Fibroblast of skin of right quadriceps (primary cell): ENCODE data around the gene ASMTL.

ENCODE experiments used
- DNase-seq: peaks from one replicate; pipeline ENCODE4 v3.0.0-alpha.2; 2013

The ASMTL gene

DNA sequence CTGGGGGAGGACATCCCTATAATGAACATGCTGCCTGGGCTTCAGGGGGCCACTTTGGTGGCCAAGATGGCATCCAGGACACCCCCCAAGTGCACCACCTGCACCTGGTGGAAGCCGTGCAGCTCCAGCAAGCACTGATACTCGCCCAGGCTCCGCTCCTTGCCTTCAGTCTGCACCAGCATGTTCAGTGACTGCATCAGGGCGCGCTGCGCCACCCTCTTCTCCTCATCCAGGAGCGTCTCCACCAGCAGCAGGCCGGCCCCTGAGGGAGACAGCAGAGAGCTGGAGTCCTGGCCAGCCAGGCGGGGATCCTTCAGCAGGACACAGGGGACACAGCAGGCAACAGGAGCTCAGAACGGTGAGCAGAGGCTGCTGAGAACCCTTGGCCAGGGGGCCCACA lies 49.5 kb downstream of the ASMTL start:
- DNase-seq: no peak

DNA sequence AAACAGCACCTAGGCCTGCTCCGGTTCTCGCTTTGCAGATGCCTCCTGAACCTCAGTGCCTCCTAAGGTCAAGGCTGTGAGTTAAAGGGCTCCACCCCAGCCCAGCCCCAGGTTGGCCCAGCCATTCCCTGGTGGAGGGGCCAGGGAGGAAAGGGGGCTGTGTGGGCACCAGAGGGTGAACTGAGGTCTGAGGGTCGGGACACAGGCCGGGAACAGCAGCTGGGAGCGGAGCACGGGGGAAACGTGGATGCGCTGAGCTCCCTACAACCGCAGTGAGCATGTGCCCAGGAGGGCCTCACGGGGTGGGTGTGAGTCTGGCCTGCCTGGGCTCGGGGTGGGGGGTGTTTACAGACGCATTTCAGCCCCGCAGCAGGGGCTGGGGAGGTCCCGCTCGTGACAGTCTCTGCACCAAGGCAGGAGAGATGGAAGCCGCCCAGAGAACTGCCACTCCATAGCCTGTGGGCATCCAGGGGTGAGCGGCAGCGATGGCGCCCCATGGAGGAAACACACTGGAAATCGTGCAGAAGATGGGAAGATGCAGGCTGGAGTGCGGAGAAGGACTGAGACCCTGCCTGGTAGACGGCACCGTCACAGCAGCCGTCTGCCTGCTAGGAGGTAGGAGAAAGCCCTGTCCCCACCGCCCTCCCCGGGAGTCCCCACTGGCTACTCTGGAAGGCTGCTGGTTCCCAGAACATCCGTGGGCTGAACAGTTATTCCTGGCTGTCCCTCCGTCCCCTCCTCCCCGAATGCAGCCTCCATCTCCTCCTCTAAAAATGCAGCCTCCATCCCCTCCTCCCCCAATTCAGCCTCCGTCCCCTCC lies 50.9 kb downstream of the ASMTL start:
- no peak for DNase-seq

DNA sequence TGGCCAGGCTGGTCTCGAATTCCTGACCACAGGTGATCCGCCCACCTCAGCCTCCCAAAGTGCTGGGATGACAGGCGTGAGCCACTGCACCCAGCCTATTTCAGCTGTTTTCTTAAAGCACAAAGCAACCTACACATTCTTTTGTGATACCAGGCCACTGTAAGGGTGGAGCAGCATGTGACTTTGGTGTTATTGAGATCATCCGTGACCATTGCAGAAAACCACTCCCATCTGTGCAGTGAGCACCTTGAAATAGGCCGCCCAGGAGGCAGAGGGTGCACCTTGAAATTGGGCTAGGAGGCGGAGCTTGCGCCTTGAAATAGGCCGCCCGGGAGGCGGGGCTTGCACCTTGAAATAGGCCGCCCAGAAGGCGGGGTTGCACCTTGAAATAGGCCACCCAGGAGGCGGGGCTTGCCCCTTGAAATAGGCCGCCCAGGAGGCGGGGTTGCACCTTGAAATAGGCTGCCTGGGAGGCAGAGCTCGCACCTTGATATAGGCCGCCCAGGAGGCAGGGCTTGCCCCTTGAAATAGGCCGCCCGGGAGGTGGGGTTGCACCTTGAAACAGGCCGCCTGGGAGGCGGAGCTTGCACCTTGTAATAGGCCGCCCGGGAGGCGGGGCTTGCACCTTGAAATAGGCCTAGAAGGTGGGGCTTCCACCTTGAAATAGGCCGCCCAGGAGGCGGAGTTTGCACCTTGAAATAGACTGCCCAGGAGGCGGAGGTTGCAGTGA lies 51.8 kb downstream of the ASMTL start:
- no peak for DNase-seq

DNA sequence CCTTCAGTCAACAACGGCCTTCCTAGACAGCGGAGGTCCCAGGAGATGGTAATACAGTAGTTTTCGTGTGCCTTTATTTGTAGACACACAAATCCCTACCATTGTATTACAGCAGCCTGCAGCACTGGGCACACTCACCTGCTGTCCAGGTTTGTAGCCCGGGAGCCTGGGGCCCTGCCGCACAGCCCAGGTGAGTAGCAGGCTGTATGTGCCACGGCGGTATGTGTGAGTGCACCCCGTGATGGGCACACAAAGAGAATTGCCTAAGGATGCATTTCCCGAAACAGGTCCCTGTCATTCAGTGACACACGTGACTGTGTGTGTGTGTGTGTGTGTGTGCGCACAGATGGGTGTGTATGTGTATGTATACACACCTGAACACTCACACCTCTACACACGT lies 52.7 kb downstream of the ASMTL start:
- DNase-seq: no peak

DNA sequence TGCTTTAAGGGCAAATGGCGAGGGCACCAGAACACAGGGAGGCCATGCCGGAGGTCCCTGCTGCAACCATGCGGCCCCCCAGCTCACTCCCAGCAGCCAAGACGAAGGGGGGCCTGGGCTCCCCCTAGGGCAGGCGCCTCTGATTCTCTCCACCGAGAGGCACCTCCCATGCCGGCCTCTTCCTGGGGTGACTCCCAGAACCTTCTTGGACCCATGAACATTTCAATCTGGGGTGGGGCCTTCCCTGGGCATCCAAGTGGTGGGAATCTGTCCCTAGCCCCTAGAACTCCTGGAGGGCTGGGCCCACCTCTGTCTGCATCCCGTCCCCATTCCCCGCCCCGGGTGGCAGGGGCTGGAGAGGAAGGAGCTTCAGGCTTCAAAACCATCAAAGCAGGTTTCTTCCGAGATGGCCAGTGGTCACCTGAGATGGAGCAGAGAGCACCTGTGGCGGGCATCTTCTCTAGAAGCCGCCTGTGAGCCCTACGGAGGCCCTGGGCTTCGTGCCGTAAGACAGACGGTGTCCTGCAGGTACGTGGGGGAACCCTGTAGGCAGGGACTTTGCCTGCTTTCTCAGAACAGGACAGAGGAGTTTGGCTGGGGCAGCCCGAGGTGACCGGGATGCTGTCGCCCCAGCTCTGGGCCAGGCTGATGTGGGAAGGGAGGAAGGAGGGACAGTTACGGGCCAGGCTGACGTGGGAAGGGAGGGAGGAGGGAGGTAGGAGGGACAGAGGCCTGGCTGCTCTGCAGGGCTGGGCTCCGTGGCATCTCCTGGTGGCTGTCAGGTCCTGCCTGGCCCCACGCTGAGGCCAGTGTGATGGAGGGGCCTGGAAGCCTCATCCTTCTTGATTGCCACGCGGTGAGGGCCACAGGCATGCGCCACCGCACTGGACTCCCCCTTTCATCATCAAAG lies 54.0 kb downstream of the ASMTL start:
- DNase-seq: no peak

DNA sequence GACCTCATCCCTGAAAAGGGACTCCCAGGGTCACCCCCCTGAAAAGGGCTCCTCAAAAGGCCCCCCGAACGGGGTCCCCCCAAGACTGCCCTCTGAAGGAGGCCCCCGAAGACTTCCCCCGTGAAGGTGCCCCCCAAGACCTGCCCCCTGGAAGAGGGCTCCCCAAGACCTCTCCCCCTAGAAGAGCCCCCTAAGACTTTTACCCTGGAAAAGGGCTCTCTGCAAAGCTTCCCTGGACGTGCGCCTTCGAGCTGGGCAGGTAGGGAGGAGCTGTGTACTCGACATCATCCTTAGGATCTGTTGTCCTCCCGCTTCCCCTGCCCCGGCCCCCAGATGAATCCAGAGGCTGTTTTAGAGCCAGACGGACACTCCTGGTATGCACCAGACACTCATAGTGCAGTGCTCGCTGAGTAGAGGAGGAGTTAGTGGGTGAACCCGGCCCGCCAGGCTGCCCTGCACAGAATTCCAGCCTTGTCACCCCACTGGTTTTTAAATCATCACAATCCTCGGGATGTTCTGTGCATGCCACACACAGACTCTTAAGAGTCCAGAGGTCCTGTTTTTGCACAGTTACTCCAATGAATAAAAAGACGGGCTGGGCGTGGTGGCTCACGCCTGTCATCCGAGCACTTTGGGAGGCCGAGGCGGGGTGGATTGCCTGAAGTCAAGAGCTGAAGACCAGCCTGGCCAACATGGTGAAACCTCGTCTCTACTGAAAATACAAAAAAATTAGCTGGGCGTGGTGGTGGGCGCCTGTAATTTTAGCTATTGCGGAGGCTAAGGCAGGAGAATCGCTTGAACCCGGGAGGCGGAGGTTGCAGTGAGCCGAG lies 55.1 kb downstream of the ASMTL start:
- no peak for DNase-seq

DNA sequence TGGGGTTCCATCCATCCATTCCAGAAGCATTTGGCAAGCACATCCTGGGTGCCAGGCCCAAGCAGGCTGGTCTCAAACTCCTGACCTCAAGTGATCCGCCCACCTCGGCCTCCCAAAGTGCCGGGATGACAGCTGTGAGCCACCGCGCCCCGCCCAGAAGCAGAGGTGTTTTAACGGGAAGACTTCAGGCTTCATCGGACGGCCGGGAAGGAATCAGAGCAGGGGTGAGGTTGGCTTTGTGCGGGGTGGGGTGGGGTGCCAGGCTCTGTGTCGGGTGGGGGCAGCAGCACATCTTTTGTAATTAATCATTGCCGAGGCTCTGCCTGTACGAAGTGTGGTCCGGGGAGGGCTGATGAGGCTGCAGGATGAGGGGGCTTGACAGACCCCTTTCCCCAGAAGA lies 55.7 kb downstream of the ASMTL start:
- no peak for DNase-seq

DNA sequence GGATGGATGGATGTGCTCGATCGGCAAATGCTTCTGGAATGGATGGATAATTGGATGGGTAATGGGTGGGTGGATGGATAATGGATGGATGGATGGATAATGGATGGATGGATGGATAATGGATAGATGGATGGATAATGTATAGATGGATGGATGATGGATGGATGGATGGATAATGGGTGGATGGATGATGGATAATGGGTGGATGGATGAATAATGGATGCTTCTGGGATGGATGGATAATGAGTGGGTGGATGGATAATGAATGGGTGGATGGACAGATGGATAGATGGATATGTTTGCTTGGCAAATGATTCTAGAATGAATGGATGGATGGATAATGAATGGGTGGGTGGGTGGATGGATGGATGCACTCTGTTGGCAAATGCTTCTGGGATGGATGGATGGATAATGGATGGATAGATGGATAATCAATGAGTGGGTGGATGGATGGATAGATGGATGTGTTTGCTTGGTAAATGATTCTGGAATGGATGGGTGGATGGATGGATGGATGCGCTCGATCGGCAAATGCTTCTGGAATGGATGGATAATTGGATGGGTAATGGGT lies 57.0 kb downstream of the ASMTL start:
- DNase-seq: no peak

DNA sequence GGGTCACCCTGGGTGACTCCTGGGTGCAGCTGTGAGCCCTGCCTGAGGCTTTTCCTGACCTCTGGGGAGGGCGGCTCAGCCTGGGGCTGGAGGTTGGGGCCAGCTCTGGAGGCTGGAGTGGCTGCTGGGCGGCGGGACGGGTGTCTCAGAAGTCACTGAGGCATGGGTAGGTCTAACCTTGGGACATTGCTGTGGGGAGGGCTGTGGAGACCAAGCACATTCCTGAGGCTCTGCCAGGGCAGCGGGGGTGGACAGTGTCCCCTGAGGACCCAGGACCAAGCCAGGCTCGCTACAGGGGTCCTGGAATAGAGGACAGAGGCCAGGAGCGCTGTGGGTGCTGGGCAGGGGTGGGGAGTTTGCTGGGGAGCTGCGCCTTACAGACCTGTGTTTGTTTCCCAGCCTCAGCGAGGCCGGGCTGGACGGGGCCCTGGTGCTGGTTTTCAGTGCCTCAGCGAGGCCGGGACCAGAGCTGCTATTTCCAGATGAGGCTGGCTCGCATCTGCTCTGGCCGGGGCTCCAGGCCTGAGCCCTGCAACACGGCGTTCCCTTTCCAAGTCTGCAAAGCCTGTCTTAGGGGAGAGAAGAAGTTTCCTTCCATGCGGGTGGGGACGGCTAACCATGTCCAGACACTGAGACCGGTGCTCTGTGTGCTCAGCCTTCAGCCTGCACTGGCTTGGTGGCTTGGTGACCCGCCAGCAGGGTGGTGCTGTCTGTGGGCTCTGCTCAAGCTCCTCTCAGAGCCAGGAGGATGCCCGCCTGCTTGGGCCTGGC lies 57.8 kb downstream of the ASMTL start:
- no peak for DNase-seq

DNA sequence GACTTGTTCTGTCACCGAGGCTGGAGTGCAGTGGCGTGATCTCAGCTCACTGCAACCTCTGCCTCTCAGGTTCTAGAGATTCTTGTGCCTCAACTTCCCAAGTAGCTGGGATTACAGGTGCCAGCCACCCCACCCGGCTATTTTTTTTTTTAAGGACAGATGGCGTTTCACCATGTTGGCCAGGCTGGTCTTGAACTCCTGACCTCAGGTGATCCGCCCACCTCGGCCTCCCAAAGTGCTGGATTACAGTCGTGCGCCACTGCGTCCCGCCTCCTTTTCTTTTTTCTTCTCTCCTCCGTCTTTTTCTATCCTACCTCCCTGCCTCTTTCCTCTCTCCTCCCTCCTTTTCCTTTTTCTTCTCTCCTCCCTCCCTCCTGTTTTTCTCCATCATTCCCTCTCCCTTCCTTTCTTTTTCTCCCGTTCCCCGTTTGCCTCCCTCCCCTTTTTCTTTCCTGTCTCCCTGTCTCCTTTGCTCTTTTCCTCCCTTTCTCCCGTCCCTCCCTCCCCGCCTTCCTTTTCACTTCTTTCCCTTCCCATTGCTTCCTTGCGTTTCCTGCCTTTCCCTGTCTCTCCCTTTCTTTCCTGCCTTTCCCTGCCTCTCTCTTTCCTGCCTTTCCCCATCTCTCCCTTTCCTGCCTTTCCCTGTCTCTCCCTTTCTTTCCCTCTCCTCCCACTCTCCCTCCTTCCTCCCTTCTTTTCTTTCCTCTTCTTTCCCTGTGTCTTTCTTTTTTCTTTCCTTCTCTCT lies 58.7 kb downstream of the ASMTL start:
- DNase-seq: no peak

DNA sequence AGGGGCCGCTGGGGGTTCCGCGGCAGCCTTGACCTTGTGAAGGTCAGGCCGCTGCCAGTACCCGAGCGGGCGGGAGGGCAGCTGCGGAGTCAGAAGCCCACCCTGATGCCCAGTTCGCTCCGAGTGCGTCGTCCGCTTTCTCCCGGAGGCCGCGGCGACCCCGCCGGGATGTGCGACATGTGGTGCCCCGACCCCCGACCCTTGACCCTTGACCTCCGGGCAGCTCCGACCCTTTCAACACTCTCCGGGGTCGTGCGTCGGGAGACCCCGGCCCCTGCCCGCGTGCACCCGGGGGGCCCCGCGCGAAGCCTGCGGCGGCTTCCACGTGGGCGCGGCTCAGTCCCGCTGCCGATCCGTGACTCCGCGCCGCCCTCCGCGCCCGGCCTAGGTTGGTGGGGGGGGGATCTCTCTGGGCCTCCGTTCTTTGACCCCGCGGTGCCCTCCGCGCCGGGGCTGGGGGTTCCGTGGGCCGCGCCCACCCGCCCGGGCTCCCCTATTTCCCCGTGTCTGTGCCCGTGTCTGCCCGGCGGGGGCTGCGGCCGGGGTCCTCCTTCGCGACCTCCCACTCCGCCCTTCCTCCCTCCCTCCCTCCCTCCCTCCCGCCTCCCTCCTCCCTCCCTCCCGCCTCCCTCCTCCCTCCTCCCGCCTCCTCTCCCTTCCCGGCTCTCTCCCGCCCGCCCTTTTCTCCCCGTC lies 60.2 kb downstream of the ASMTL start:
- DNase-seq: peak; percentile 78

DNA sequence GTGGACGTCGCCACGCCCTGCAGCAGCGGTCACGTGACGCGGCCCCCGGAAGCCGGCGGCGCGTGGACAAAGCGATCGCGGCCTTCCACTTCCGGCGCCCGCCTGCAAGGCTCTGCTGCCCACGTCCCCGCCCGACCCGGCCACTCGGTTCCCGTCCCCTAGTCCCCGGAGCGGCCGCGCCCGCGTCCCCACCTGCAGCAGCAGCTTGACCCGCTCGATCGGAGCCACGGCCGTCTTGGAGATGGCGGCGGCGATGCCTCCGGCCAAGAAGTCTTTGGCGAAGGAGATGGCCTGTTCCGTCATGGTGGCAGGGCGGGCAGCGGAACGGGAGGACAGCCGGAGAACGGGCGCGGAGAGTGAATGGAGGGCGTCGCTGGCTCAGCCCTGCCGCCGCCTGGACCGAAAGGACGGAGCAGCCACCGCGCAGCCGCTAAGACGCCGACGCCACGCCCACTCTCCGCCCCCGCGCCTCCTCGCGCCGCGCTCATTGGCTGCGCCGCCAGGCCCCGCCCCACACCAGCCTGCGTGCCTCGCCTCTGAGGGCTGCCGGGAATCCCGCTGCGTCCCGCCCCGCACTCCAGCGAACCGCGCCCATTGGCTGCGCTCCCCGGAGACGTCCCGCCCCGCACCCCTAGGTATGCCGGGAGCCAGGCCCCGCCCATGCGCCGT lies 60.9 kb downstream of the ASMTL start, which contains the start of gene SLC25A6:
Gene SLC25A6, minus strand, starts transcription at position 407 of the 669 bp plus-strand sequence. Its CDS starts 104 bp downstream, at position 303.
- DNase-seq: peak; percentile 97

DNA sequence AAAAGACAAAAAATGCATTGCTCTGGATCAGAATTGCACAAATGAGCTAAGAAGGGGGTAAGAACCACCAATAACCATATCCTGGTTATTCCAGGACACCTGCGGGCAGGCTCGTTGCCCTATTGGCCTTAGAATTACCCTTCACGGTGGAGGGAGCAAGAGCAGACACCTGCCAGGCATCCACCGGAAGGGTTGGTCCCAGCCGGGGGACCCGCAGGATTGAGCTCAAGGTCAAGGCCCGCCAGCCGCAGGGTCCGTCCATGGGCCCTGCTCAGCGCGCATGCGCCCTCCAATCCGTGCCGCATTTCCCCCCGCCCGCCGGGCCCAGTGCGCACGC lies 61.4 kb downstream of the ASMTL start:
- no peak for DNase-seq

DNA sequence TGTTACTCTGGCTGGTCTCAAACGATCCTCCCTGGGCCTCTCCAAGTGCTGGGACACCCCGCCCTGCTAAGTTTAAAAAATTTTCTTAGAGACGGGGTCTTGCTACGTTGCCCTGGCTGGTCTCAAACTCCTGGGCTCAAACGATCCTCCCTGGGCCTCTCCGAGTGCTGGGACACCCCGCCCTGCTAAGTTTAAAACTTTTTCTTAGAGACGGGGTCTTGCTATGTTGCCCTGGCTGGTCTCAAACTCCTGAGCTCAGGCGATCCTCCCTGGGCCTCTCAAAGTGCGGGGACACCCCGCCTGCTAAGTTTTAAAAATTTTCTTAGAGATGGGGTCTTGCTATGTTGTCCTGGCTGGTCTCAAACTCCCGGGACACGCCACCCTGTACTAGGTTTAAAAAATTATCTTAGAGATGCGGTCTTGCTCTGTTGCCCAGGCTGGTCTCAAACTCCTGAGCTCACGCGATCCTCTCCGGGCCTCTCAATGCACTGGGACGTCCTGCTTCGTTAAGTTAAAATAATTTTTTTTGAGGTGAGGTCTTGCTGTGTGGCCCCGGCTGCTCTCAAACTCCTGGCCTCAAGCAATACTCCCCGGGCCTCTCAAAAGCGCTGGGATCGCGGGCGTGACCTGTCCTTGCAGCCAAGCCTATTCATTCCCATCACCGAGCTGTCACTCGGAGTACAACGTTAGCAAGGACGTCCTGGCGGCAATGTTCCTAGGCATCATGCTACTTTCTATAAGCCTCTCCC lies 61.9 kb downstream of the ASMTL start:
- no peak for DNase-seq

DNA sequence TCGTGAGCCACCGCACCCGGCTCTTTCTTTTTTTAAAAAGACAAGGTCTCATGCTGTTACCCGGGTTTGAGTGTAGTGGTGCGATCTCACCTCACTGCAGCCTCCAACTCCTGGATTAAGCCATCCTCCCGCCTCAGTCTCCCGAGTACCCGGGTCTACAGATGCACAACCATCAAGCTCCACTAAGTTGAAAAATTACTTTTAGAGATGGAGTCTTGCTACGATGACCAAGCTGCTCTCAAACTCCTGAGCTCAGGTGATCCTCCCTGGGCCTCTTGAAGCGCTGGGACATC lies 62.8 kb downstream of the ASMTL start:
- no peak for DNase-seq

DNA sequence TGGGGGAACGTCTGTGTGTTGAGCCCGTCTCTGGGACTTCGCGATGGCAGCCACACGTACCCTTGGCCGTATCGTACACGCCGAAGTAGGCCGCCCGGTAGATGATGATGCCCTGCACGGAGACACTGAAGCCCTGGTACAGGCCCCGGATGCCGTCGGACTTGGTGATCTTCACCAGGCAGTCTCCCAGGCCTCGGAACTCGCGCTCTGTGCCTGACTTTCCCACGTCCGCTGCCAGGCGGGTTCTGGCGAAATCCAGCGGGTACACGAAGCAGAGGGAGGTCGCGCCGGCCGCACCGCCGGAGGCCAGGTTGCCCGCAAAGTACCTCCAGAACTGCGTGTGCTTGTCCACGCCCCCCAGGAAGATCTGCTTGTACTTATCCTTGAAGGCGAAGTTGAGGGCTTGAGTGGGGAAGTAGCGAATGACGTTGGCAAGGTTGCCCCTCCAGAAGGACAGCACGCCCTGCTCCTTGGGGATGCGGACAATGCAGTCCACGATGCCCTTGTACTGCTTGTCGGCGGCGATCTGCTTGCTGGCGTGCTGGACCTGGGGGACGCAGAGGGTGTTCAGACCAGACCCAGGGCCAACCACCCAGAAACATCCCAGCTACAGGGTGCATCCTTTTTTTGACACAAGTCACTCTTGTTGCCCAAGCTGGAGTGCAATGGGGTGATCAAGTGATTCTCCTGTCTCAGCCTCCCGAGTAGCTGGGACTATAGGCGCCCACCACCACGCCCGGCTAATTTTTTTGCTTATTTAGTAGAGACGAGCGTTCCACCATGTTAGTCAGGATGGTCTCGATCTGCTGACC lies 63.3 kb downstream of the ASMTL start:
- no peak for DNase-seq

DNA sequence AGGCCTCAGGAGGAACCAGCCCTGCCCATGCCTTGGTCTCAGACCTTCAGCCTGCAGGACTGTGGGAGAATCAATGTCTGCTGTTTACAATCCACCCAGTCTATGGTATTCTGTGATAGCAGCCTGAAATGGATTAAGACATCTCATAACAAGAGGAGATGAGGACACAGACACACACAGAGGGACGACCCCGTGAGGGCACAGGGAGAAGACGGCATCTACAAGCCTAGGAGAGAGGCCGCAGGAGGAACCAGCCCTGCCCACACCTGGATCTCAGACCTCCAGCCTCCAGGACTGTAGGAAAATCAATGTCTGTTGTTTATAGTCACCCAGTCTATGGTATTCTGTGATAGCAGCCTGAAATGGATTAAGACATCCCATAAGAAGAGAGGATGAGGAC lies 64.1 kb downstream of the ASMTL start:
- DNase-seq: no peak
